ENCODE data around the gene D2HGDH. TPM values are rescaled to one million over a fixed set of nuclear protein-coding genes. Genes with fewer than 3 reads are reported as not detected.
"Not testable (repeated sequence)": the region's sequence is repeated elsewhere in the genome, so short reads cannot be mapped to it uniquely, and the experiment has no call there.

D2HGDH gene
- total RNA-seq, 4 donors from 2014 or later = 24.7 to 58.8 (median 43.9) TPM

DNA sequence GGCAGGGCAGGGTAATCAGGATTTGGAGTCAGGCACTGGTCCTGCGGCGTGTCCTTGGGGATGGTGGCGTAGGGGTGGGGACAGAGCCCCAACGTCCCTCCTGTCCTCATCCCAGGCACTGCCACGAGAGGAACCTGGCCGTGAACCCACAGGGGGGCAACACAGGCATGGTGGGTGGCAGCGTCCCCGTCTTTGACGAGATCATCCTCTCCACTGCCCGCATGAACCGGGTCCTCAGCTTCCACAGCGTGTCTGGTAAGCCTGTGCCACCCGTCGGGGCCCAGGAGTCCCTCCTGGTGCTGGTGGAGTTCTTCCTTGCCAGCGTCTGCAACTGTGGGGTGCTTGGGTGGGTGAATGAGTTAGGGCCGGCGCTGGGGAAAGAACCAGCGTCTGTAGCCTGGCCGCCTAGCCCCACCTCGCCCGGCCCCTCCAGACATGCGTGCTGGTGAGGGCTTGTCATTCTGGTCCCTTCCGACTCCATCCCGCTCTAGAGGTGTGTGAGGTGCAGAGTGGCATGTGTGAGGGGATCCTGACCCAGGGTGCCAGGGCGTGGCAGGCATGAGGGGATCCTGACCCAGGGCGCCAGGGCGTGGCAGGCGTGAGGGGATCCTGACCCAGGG lies 8.0 kb downstream of the D2HGDH start:
- Histone ChIP-seq H3K27ac (no peak overlapping the region), H3K9me3 (peaks cover 0 to 9% (median 2%) of the 10 kb centered on the region in 4 donors), H3K4me1 (peaks cover 0 to 8% (median 0%) of the 10 kb centered on the region in 4 donors), H3K27me3 (no peaks in the 10 kb centered on the region), H3K36me3 (peaks cover 0 to 83% (median 3%) of the 10 kb centered on the region in 3 donors), H3K4me3 (no peak overlapping the region)
- TF ChIP-seq POLR2A (IDR thresholded peaks at IDR 0.05) = no peak
- TF ChIP-seq EP300 (IDR thresholded peaks at IDR 0.05) = no peak
- TF ChIP-seq, protein P1, sequence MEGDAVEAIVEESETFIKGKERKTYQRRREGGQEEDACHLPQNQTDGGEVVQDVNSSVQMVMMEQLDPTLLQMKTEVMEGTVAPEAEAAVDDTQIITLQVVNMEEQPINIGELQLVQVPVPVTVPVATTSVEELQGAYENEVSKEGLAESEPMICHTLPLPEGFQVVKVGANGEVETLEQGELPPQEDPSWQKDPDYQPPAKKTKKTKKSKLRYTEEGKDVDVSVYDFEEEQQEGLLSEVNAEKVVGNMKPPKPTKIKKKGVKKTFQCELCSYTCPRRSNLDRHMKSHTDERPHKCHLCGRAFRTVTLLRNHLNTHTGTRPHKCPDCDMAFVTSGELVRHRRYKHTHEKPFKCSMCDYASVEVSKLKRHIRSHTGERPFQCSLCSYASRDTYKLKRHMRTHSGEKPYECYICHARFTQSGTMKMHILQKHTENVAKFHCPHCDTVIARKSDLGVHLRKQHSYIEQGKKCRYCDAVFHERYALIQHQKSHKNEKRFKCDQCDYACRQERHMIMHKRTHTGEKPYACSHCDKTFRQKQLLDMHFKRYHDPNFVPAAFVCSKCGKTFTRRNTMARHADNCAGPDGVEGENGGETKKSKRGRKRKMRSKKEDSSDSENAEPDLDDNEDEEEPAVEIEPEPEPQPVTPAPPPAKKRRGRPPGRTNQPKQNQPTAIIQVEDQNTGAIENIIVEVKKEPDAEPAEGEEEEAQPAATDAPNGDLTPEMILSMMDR (IDR thresholded peaks at IDR 0.05) = no peak
- 95 to 96% methylated on average over 24 to 25 of the region's 28 CpGs for WGBS, 2 donors
- DNase-seq (ENCODE audit: low spot score in 2 of 2) = no peak

DNA sequence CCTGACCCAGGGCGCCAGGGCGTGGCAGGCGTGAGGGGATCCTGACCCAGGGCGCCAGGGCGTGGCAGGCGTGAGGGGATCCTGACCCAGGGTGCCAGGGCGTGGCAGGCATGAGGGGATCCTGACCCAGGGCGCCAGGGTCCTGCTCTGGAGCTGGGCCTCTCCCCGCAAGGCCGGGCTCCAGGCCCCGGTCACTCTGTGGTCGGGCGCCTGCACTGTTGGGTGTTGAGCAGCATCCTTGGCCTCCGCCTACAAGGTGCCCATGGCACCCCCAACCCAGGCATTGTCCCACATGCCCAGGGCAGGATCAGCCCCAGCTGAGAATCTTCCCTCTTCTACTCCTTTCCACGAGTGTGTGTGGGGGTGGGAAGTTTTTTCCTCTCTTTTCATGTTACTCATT lies 8.6 kb downstream of the D2HGDH start:
- H3K9me3 ChIP-seq; H3K4me3 ChIP-seq; H3K4me1 ChIP-seq; H3K27ac ChIP-seq; H3K27me3 ChIP-seq; DNase-seq (ENCODE audit: low spot score in 2 of 2): not testable (repeated sequence)
- WGBS, 2 donors = 83 to 94% methylated on average over 5 to 6 of the region's 15 CpGs
- H3K36me3 ChIP-seq = peaks cover 0 to 86% (median 3%) of the 10 kb centered on the region in 3 donors

- peaks cover 0 to 3% (median 0%) of the 10 kb centered on the region in 4 donors for H3K4me1 ChIP-seq
- H3K9me3 ChIP-seq = peaks cover 0 to 9% (median 2%) of the 10 kb centered on the region in 4 donors
- no peaks in the 10 kb centered on the region for H3K27me3 ChIP-seq
- H3K36me3 ChIP-seq = peaks cover 0 to 86% (median 3%) of the 10 kb centered on the region in 3 donors
- H3K4me3 ChIP-seq = no peak overlapping the region
- no peak overlapping the region for H3K27ac ChIP-seq
- DNase-seq (ENCODE audit: low spot score in 2 of 2) = no peak
- WGBS, 2 donors = 91 to 96% methylated on average over 10 to 16 of the region's 16 CpGs
- TF ChIP-seq POLR2A (IDR thresholded peaks at IDR 0.05) (no peak), EP300 (IDR thresholded peaks at IDR 0.05) (no peak)
- TF ChIP-seq, protein P1 (IDR thresholded peaks at IDR 0.05) = no peak
Measured at GRCh38 chr2:241743620-241744019, 9.2 kb downstream of the D2HGDH start.

DNA sequence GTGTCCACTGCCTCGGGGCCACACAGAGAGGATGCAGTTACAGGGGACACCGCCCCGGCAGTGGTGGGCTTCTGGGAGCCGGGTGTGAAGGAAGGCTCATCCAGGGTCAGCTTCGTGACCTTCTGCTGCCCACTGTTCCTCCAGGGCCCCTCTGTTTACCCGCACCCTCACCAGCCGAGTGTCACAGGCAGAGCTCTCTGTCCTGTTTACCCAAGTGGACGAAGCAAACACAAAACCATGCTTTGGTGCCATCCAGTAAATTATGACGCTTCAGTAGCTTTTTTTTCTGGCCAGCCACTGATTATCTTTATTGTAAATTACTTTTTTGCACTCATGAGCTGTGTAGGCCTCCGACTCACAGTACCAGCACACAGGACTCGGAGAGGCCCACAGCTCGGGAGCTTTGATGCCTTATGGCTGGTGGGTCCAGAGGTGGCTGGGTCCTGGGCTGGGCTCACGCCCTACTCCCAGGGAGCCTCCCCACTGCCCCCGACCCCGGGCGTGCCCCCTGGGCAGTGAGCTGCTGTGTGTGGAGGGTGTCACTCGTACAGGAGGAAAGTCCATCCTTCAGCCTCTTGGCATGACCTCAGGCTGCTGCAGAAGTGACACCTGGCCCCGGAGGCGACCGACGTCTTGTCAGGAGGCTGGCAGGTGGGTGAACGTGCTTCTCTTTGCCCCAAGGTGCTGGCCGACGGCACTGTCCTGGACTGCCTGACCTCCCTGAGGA lies 9.8 kb downstream of the D2HGDH start:
- WGBS, 2 donors = 88 to 90% methylated on average over 16 to 23 of the region's 24 CpGs
- no peaks in the 10 kb centered on the region for H3K27me3 ChIP-seq
- TF ChIP-seq, protein P1 (IDR thresholded peaks at IDR 0.05) = no peak
- TF ChIP-seq POLR2A (IDR thresholded peaks at IDR 0.05) (no peak), EP300 (IDR thresholded peaks at IDR 0.05) (no peak)
- H3K9me3 ChIP-seq = peaks cover 0 to 9% (median 2%) of the 10 kb centered on the region in 4 donors
- peaks cover 0 to 86% (median 3%) of the 10 kb centered on the region in 3 donors for H3K36me3 ChIP-seq
- no peak overlapping the region for H3K27ac ChIP-seq
- DNase-seq (ENCODE audit: low spot score in 2 of 2) = no peak
- peaks cover 0 to 3% (median 0%) of the 10 kb centered on the region in 4 donors for H3K4me1 ChIP-seq
- H3K4me3 ChIP-seq = no peak overlapping the region

GRCh38 chr2:241745276-241745675 lies 10.8 kb downstream of the D2HGDH start:
- Histone ChIP-seq H3K9me3 (peaks cover 0 to 9% (median 2%) of the 10 kb centered on the region in 4 donors), H3K36me3 (peaks cover 0 to 86% (median 3%) of the 10 kb centered on the region in 3 donors), H3K4me3 (no peak overlapping the region), H3K27me3 (no peaks in the 10 kb centered on the region), H3K4me1 (peaks cover 0 to 9% (median 0%) of the 10 kb centered on the region in 4 donors), H3K27ac (no peak overlapping the region)
- TF ChIP-seq EP300 (IDR thresholded peaks at IDR 0.05) = no peak
- TF ChIP-seq POLR2A (IDR thresholded peaks at IDR 0.05) = no peak
- TF ChIP-seq, protein P1 (IDR thresholded peaks at IDR 0.05) = no peak
- DNase-seq (ENCODE audit: low spot score in 2 of 2) = no peak
- WGBS, 2 donors = 94 to 96% methylated on average over 13 of the region's 13 CpGs
